H9 (cell line): Measurements from ENCODE around the gene PHEX. TPM values are rescaled to one million over a fixed set of nuclear protein-coding genes. Genes with fewer than 3 reads are reported as not detected.

Source experiments
- DNase-seq: peaks from one replicate; pipeline ENCODE4 v3.0.0-alpha.2; 2017
- H2AFZ ChIP-seq: one replicate; pipeline ENCODE4 v1.6.1; 2013; ENCODE audit warnings: mild to moderate bottlenecking, low read length, control low read depth, moderate library complexity
- H2AK5ac ChIP-seq: 2 replicates; pipeline ENCODE4 v1.6.1; 2013; ENCODE audit warnings: low read length, control low read depth, mixed read lengths; ENCODE audit not compliant: insufficient read length
- H2BK120ac ChIP-seq: one replicate; pipeline ENCODE4 v1.6.1; 2013; ENCODE audit warnings: low read depth, mild to moderate bottlenecking, low read length, control low read depth, inconsistent platforms; ENCODE audit not compliant: poor library complexity, severe bottlenecking
- H2BK12ac ChIP-seq: 2 replicates; pipeline ENCODE4 v1.6.1; 2013; ENCODE audit warnings: low read length, control low read depth, mixed read lengths, low read depth; ENCODE audit not compliant: insufficient read length
- H2BK15ac ChIP-seq: 2 replicates; pipeline ENCODE4 v1.6.1; 2013; ENCODE audit warnings: low read depth, low read length, control low read depth
- H2BK20ac ChIP-seq: one replicate; pipeline ENCODE4 v1.6.1; 2013; ENCODE audit warnings: low read depth, mild to moderate bottlenecking, low read length, control low read depth, inconsistent platforms; ENCODE audit not compliant: poor library complexity, severe bottlenecking
- H2BK5ac ChIP-seq: 2 replicates; pipeline ENCODE4 v1.6.1; 2013; ENCODE audit warnings: low read length, control low read depth, mixed read lengths; ENCODE audit not compliant: insufficient read length
- H3K14ac ChIP-seq: 2 replicates; pipeline ENCODE4 v1.6.1; 2013; ENCODE audit warnings: low read length, control low read depth; ENCODE audit not compliant: insufficient read depth
- H3K18ac ChIP-seq: 2 replicates; pipeline ENCODE4 v1.6.1; 2013; ENCODE audit warnings: low read depth, mild to moderate bottlenecking, mixed read lengths, low read length, control low read depth; ENCODE audit not compliant: insufficient read length
- H3K23ac ChIP-seq: 2 replicates; pipeline ENCODE4 v1.6.1; 2013; ENCODE audit warnings: low read length, control low read depth, mixed read lengths, low read depth; ENCODE audit not compliant: insufficient read length
- H3K23me2 ChIP-seq: 2 replicates; pipeline ENCODE4 v1.6.1; 2013; ENCODE audit warnings: low read depth, mild to moderate bottlenecking, mixed read lengths, low read length, control low read depth; ENCODE audit not compliant: insufficient read length, poor library complexity, severe bottlenecking
- H3K27ac ChIP-seq: 2 replicates; pipeline ENCODE4 v1.5.1; 2013; ENCODE audit warnings: low read length, control low read depth, mixed read lengths, low read depth; ENCODE audit not compliant: insufficient read length
- H3K27me3 ChIP-seq: 2 replicates; pipeline ENCODE4 v1.6.1; 2013; ENCODE audit warnings: low read length, control low read depth, inconsistent platforms; ENCODE audit not compliant: insufficient read depth
- H3K4ac ChIP-seq: 2 replicates; pipeline ENCODE4 v1.6.1; 2013; ENCODE audit warnings: low read depth, mild to moderate bottlenecking, control low read depth, inconsistent platforms, low read length, moderate library complexity
- H3K4me1 ChIP-seq: 2 replicates; pipeline ENCODE4 v1.6.1; 2013; ENCODE audit warnings: low read length, control low read depth, inconsistent platforms; ENCODE audit not compliant: insufficient read depth
- H3K4me2 ChIP-seq: 2 replicates; pipeline ENCODE4 v1.6.1; 2013; ENCODE audit warnings: low read length, control low read depth, mixed read lengths; ENCODE audit not compliant: insufficient read length, insufficient read depth
- H3K56ac ChIP-seq: 2 replicates; pipeline ENCODE4 v1.6.1; 2013; ENCODE audit warnings: low read depth, mild to moderate bottlenecking, mixed read lengths, low read length, control low read depth; ENCODE audit not compliant: insufficient read length
- H3K79me1 ChIP-seq: 2 replicates; pipeline ENCODE4 v1.6.1; 2013; ENCODE audit warnings: low read depth, mild to moderate bottlenecking, moderate library complexity, low read length, control low read depth, inconsistent platforms; ENCODE audit not compliant: insufficient read depth, poor library complexity, severe bottlenecking
- H3K79me2 ChIP-seq: 2 replicates; pipeline ENCODE4 v1.6.1; 2013; ENCODE audit warnings: low read length, control low read depth, inconsistent platforms; ENCODE audit not compliant: insufficient read depth
- H3K9ac ChIP-seq: 2 replicates; pipeline ENCODE4 v1.6.1; 2013; ENCODE audit warnings: low read length, control low read depth, mixed read lengths; ENCODE audit not compliant: insufficient read length; ENCODE audit errors: extremely low read depth
- H3K9me3 ChIP-seq: one replicate; pipeline ENCODE4 v1.6.1; 2013; ENCODE audit warnings: low read depth, low read length, inconsistent platforms; ENCODE audit not compliant: control insufficient read depth
- H3T11ph ChIP-seq: one replicate; pipeline ENCODE4 v1.6.1; 2013; ENCODE audit warnings: mild to moderate bottlenecking, low read length, control low read depth, inconsistent platforms
- H4K20me1 ChIP-seq: one replicate; pipeline ENCODE4 v1.6.1; 2013; ENCODE audit not compliant: control insufficient read depth, insufficient read length, insufficient read depth
- H4K5ac ChIP-seq: 2 replicates; pipeline ENCODE4 v1.6.1; 2013; ENCODE audit warnings: low read depth, mild to moderate bottlenecking, mixed read lengths, low read length, control low read depth; ENCODE audit not compliant: insufficient read length
- H4K8ac ChIP-seq: replicated peaks from 2 replicates; pipeline ENCODE4 v1.6.1; 2013; ENCODE audit warnings: low read length, control low read depth, mixed read lengths, low read depth; ENCODE audit not compliant: insufficient read length
- H4K91ac ChIP-seq: 2 replicates; pipeline ENCODE4 v1.6.1; 2013; ENCODE audit warnings: low read depth, mild to moderate bottlenecking, moderate library complexity, mixed read lengths, low read length, control low read depth; ENCODE audit not compliant: insufficient read length
- H3K27ac Mint-ChIP-seq, 3 experiments: 2 replicates in 2 of 3; 3 replicates in 1 of 3; pipeline ENCODE4 v1.8.0; 2020 to 2021; ENCODE audit warnings: mixed read lengths in 3 of 3, mild to moderate bottlenecking in 1 of 3, moderate library complexity in 1 of 3
- H3K27me3 Mint-ChIP-seq: 2 replicates; pipeline ENCODE4 v1.8.0; 2021; ENCODE audit warnings: low read depth, mild to moderate bottlenecking, moderate library complexity, mixed read lengths
- H3K36me3 Mint-ChIP-seq, 3 experiments: 2 replicates in 2 of 3; 3 replicates in 1 of 3; pipeline ENCODE4 v1.8.0; 2020 to 2021; ENCODE audit warnings: low read depth in 3 of 3, mixed read lengths in 3 of 3; ENCODE audit not compliant: insufficient read depth in 1 of 3
- H3K4me1 Mint-ChIP-seq, 2 experiments: 2 replicates each; pipeline ENCODE4 v1.8.0; 2020; ENCODE audit warnings: mixed read lengths in 2 of 2
- H3K4me3 Mint-ChIP-seq, 2 experiments: 2 replicates in 1 of 2; 3 replicates in 1 of 2; pipeline ENCODE4 v1.8.0; 2020 to 2021; ENCODE audit warnings: mild to moderate bottlenecking in 2 of 2, mixed read lengths in 2 of 2, moderate library complexity in 1 of 2
- H3K9me3 Mint-ChIP-seq, 2 experiments: 2 replicates in 1 of 2; 3 replicates in 1 of 2; pipeline ENCODE4 v1.8.0; 2020; ENCODE audit warnings: mild to moderate bottlenecking in 2 of 2, mixed read lengths in 2 of 2, moderate library complexity in 1 of 2
- WGBS: extraction: QIAGEN DNeasy Blood & Tissue Kit; methylation state at CpG from one replicate; pipeline ENCODE4 v1.1.7; 2013; ENCODE audit warnings: missing lambda C conversion rate, low lambda C conversion rate, mixed read lengths; ENCODE audit not compliant: insufficient read length; ENCODE audit errors: extremely low coverage; 5-methylcytosine and 5-hydroxymethylcytosine counted together
- total RNA-seq: library from RNA; stranded (reverse); gene quantifications from 2 replicates; pipeline ENCODE4 v1.2.1, GENCODE V29; 2021
- TF ChIP-seq, protein P1 (sequence below): fragments of 200-600 bp; sonication (generic); conservative IDR thresholded peaks from 3 replicates; pipeline ENCODE4 v1.8.0; 2021; ENCODE audit warnings: antibody characterized with exemption, mild to moderate bottlenecking

Gene PHEX
- total RNA-seq, 1 experiment from 2014 or later: 0.11 TPM

DNA sequence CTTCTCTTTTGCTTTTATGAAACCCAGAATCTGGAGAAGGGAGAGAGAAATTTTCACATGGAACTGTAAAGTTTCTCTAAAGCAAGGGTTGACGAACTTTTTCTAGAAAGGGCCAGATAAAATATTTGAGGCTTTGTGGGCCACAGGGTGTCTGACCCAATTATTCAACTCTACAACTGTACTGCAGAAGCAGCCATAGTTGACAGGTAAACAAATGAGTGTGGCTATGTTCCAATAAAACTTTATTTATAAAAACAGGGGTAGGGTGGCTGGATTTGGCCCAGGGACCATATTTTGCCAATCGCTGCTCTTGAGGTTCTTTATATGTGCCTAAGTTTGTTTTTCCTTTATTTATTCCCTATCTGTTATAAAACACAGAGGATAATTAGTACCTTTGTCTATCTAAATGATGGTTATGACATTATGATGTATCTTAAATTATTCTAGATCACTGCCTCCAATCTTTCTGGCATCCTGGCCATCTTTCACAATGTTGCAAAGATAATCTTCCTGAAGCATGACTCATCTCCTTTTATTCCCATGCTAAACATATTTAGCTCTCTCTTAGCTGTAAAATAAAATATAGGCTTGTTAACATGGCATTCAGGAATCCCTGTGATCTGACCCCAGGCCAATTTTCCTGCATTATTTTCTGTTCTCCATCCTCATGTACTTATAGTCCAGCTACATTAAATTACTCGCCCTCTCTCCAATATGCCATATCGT, 133.8 kb downstream of the PHEX start:
- no peak overlapping the region for H2BK15ac ChIP-seq
- no peak overlapping the region for H3K4me3 Mint-ChIP-seq
- H4K91ac ChIP-seq: no peak overlapping the region
- H4K20me1 ChIP-seq: no peaks in the 10 kb centered on the region
- no CpG with 5 or more reads among the region's 4 CpGs for WGBS
- H3K23ac ChIP-seq: no peak overlapping the region
- H3K9me3 ChIP-seq: no peaks in the 10 kb centered on the region
- no peak overlapping the region for H3K18ac ChIP-seq
- H2BK120ac ChIP-seq: no peak overlapping the region
- no peaks in the 10 kb centered on the region for H3K27me3 Mint-ChIP-seq
- no peak overlapping the region for H4K5ac ChIP-seq
- H3K9me3 Mint-ChIP-seq: peaks cover 0 to 37% of the 10 kb centered on the region in 2 experiments; a peak in 4 of 5 replicates
- H2BK12ac ChIP-seq: no peak overlapping the region
- no peak overlapping the region for H2AK5ac ChIP-seq
- H3K23me2 ChIP-seq: no peaks in the 10 kb centered on the region
- H3K27ac Mint-ChIP-seq: no peak overlapping the region
- H3K4me1 Mint-ChIP-seq: peaks cover 2 to 3% of the 10 kb centered on the region in 2 experiments; a peak in 3 of 4 replicates
- no peak overlapping the region for H2BK5ac ChIP-seq
- H3K36me3 Mint-ChIP-seq: no peaks in the 10 kb centered on the region
- no peak overlapping the region for H3K4me2 ChIP-seq
- H3K79me1 ChIP-seq: no peaks in the 10 kb centered on the region
- H3K4ac ChIP-seq: no peak overlapping the region
- H3T11ph ChIP-seq: no peak overlapping the region
- no peak overlapping the region for H3K56ac ChIP-seq
- no peaks in the 10 kb centered on the region for H3K4me1 ChIP-seq
- DNase-seq: no peak
- no peaks in the 10 kb centered on the region for H3K79me2 ChIP-seq
- no peak overlapping the region for H3K27ac ChIP-seq
- TF ChIP-seq, protein P1, sequence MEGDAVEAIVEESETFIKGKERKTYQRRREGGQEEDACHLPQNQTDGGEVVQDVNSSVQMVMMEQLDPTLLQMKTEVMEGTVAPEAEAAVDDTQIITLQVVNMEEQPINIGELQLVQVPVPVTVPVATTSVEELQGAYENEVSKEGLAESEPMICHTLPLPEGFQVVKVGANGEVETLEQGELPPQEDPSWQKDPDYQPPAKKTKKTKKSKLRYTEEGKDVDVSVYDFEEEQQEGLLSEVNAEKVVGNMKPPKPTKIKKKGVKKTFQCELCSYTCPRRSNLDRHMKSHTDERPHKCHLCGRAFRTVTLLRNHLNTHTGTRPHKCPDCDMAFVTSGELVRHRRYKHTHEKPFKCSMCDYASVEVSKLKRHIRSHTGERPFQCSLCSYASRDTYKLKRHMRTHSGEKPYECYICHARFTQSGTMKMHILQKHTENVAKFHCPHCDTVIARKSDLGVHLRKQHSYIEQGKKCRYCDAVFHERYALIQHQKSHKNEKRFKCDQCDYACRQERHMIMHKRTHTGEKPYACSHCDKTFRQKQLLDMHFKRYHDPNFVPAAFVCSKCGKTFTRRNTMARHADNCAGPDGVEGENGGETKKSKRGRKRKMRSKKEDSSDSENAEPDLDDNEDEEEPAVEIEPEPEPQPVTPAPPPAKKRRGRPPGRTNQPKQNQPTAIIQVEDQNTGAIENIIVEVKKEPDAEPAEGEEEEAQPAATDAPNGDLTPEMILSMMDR: no peak
- no peak overlapping the region for H2AFZ ChIP-seq
- H3K14ac ChIP-seq: no peak overlapping the region
- no peak overlapping the region for H3K9ac ChIP-seq
- H4K8ac ChIP-seq: no peak overlapping the region
- H3K27me3 ChIP-seq: no peaks in the 10 kb centered on the region
- no peak overlapping the region for H2BK20ac ChIP-seq
